ENCODE results near the gene PTPRM.

Gene PTPRM

GRCh38 chr18:8257851-8258434 is 690.8 kb downstream of the PTPRM start:
- DNase-seq (ENCODE audit: low read depth in 2 of 3, low spot score in 2 of 3) = no peak

GRCh38 chr18:8260319-8260718 is 693.2 kb downstream of the PTPRM start:
- no peak for DNase-seq (ENCODE audit: low read depth in 2 of 3, low spot score in 2 of 3)

- DNase-seq (ENCODE audit: low read depth in 2 of 3, low spot score in 2 of 3) = no peak
Measured at GRCh38 chr18:8260827-8261226, 693.7 kb downstream of the PTPRM start.

GRCh38 chr18:8261651-8262091 is 694.6 kb downstream of the PTPRM start:
- no peak for DNase-seq (ENCODE audit: low read depth in 2 of 3, low spot score in 2 of 3)

GRCh38 chr18:8262221-8262620 is 695.1 kb downstream of the PTPRM start:
- no peak for DNase-seq (ENCODE audit: low read depth in 2 of 3, low spot score in 2 of 3)

GRCh38 chr18:8264116-8264515 is 697.0 kb downstream of the PTPRM start:
- no peak for DNase-seq (ENCODE audit: low read depth in 2 of 3, low spot score in 2 of 3)

GRCh38 chr18:8264861-8265411 is 697.8 kb downstream of the PTPRM start:
- DNase-seq (ENCODE audit: low read depth in 2 of 3, low spot score in 2 of 3) = no peak

- DNase-seq (ENCODE audit: low read depth in 2 of 3, low spot score in 2 of 3) = no peak
Measured at GRCh38 chr18:8272254-8272653, 705.1 kb downstream of the PTPRM start.

- DNase-seq (ENCODE audit: low read depth in 2 of 3, low spot score in 2 of 3) = no peak
Measured at GRCh38 chr18:8274370-8274769, 707.3 kb downstream of the PTPRM start.

- DNase-seq (ENCODE audit: low read depth in 2 of 3, low spot score in 2 of 3) = no peak
Measured at GRCh38 chr18:8276406-8276805, 709.3 kb downstream of the PTPRM start.

- no peak for DNase-seq (ENCODE audit: low read depth in 2 of 3, low spot score in 2 of 3)
Measured at GRCh38 chr18:8277270-8277669, 710.2 kb downstream of the PTPRM start.

- no peak for DNase-seq (ENCODE audit: low read depth in 2 of 3, low spot score in 2 of 3)
Measured at GRCh38 chr18:8279346-8279745, 712.2 kb downstream of the PTPRM start.

- DNase-seq (ENCODE audit: low read depth in 2 of 3, low spot score in 2 of 3) = no peak
Measured at GRCh38 chr18:8279781-8280330, 712.7 kb downstream of the PTPRM start.

- DNase-seq (ENCODE audit: low read depth in 2 of 3, low spot score in 2 of 3) = no peak
Measured at GRCh38 chr18:8283891-8284585, 716.9 kb downstream of the PTPRM start.

- DNase-seq (ENCODE audit: low read depth in 2 of 3, low spot score in 2 of 3) = no peak
Measured at GRCh38 chr18:8286303-8286702, 719.2 kb downstream of the PTPRM start.

GRCh38 chr18:8287196-8287885 is 720.2 kb downstream of the PTPRM start:
- DNase-seq (ENCODE audit: low read depth in 2 of 3, low spot score in 2 of 3) = no peak

GRCh38 chr18:8288472-8289195 is 721.5 kb downstream of the PTPRM start:
- no peak for DNase-seq (ENCODE audit: low read depth in 2 of 3, low spot score in 2 of 3)

GRCh38 chr18:8290435-8290834 is 723.3 kb downstream of the PTPRM start:
- no peak for DNase-seq (ENCODE audit: low read depth in 2 of 3, low spot score in 2 of 3)

GRCh38 chr18:8290913-8291312 is 723.8 kb downstream of the PTPRM start:
- no peak for DNase-seq (ENCODE audit: low read depth in 2 of 3, low spot score in 2 of 3)

GRCh38 chr18:8293184-8293583 is 726.1 kb downstream of the PTPRM start:
- DNase-seq (ENCODE audit: low read depth in 2 of 3, low spot score in 2 of 3) = no peak

All from activated CD8-positive, alpha-beta memory T cell treated with anti-CD3 and anti-CD28 coated beads for 48 hours (primary cell).